Retinal pigment epithelial cell (primary cell): ENCODE measurements around the gene CNOT8.

Source experiments
- DNase-seq: peaks from one replicate; pipeline ENCODE4 v3.0.0-alpha.2; 2010; ENCODE audit warnings: low read depth
- H3K4me3 ChIP-seq: 2 replicates; pipeline ENCODE4 v1.5.1; 2011; ENCODE audit warnings: mild to moderate bottlenecking, low read length, control low read depth, moderate library complexity
- CTCF ChIP-seq: conservative IDR thresholded peaks from 2 replicates; pipeline ENCODE4 v1.5.1; 2011; ENCODE audit warnings: low read depth, low read length, control low read depth, inconsistent platforms

CNOT8 gene

GRCh38 chr5:154858297-154858971 is at the start of gene CNOT8:
CNOT8 (plus strand) TSS chr5:154858627; CDS start chr5:154863279, 4,652 bp downstream.
- peak; percentile 94 for DNase-seq
- H3K4me3 ChIP-seq, result peak within 1 kb of the TSS; percentile 92
- no peak for TF ChIP-seq CTCF

GRCh38 chr5:154811239-154811638 is 47.2 kb upstream of the CNOT8 start:
- TF ChIP-seq CTCF, result no peak
- no peak overlapping the region for H3K4me3 ChIP-seq
- no peak for DNase-seq

- no peak for DNase-seq
- peak; percentile 96 for TF ChIP-seq CTCF
These were observed 46.6 kb upstream of the CNOT8 start for GRCh38 chr5:154811653-154812465.

GRCh38 chr5:154813158-154813557 is 45.3 kb upstream of the CNOT8 start:
- TF ChIP-seq CTCF, result no peak
- no peak overlapping the region for H3K4me3 ChIP-seq
- DNase-seq, result no peak

More at GRCh38 chr5:154811653-154812465, 46.6 kb upstream of the CNOT8 start:
- H3K4me3 ChIP-seq, result no peak overlapping the region

- no peak for DNase-seq
- TF ChIP-seq CTCF, result no peak
- no peak overlapping the region for H3K4me3 ChIP-seq
These were observed 44.7 kb upstream of the CNOT8 start for GRCh38 chr5:154813736-154814135.

GRCh38 chr5:154815025-154815424 is 43.4 kb upstream of the CNOT8 start:
- no peak overlapping the region for H3K4me3 ChIP-seq
- DNase-seq, result no peak
- TF ChIP-seq CTCF, result no peak

- TF ChIP-seq CTCF, result no peak
- DNase-seq, result no peak
These were observed 42.7 kb upstream of the CNOT8 start for GRCh38 chr5:154815684-154816247.

More at GRCh38 chr5:154815684-154816247, 42.7 kb upstream of the CNOT8 start:
- H3K4me3 ChIP-seq, result no peak overlapping the region
